GM12865 (cell line): Measurements from ENCODE around the gene DUSP16.

Source experiments
- DNase-seq: peaks from one replicate; pipeline ENCODE4 v3.0.0; 2010; ENCODE audit warnings: low read depth
- H3K4me3 ChIP-seq: 2 replicates; pipeline ENCODE4 v1.5.1; 2011; ENCODE audit warnings: mild to moderate bottlenecking, low read depth, low read length, control low read depth
- CTCF ChIP-seq: IDR thresholded peaks from 2 replicates; pipeline ENCODE4 v1.5.1; 2011; ENCODE audit warnings: low read length, control low read depth, low read depth, inconsistent platforms; ENCODE audit not compliant: insufficient read depth; ENCODE audit errors: missing control alignments

The DUSP16 gene

DNA sequence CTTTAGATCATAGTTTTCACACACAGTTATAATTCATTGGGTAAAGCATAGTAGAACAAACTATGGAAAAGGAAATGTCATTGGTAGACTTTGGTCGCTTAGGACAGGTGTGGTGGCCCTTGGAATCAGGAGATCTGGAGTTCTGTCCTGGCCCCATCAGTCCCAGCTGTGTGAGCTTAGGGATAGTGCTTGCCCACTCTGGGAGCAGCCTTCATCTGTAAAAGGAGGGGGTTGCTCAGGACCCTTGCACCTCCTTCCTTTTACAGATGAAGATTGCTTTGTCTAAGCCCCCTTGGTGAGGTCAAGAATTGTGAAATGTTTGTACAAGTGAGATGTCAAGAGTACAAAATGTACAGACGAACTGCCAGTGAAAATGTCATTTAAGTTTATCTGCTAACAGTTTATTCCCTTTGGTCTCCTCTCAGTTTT, 112.6 kb downstream of the DUSP16 start:
- no peak for TF ChIP-seq CTCF
- H3K4me3 ChIP-seq, result no peak overlapping the region
- DNase-seq, result no peak

- no peak for TF ChIP-seq CTCF
- no peak overlapping the region for H3K4me3 ChIP-seq
- DNase-seq, result no peak
Observed at GRCh38 chr12:12449533-12450025, 113.1 kb downstream of the DUSP16 start.

DNA sequence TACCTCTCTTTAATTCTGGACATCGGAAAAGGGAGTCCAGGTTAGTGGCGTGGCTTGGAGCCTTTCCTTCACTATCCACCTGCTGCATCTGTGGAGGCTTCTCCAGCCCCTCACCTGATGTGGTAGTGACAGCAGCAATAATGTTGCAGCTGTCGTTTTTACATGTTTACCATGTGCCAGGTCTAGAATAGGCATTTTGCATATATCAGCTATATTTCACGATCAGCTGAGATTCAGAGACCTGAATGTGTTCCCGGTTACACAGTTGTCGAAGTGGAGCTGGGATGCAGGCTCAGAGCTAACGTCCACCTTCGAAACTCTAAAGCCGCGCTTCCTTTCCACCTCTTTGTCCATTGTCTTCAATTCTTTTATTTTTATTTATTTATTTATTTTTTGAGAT, 114.8 kb downstream of the DUSP16 start:
- no peak overlapping the region for H3K4me3 ChIP-seq
- TF ChIP-seq CTCF, result no peak
- DNase-seq, result no peak

- no peak for DNase-seq
- TF ChIP-seq CTCF, result no peak
- no peak overlapping the region for H3K4me3 ChIP-seq
Observed at GRCh38 chr12:12447236-12447635, 115.4 kb downstream of the DUSP16 start.

DNA sequence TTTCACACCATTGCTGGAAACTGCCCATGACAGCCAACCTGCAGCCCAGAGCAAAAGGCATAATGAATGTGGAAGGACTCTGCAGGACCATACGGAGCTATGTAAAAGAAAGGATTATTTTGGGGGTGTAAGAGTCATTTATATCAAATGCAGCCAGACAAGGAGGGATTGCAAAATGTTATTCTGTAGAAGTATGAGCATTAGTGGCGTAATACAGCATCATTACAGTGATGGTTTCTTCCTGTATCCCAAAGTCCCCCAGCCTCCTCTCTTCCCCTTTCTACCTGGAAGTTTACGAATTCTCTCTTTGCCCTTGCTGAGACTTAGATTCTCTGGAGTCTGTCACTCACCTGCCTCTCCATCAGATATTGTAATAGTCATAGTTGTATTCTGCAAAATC, 115.9 kb downstream of the DUSP16 start:
- H3K4me3 ChIP-seq, result no peak overlapping the region
- DNase-seq, result no peak
- no peak for TF ChIP-seq CTCF

DNA sequence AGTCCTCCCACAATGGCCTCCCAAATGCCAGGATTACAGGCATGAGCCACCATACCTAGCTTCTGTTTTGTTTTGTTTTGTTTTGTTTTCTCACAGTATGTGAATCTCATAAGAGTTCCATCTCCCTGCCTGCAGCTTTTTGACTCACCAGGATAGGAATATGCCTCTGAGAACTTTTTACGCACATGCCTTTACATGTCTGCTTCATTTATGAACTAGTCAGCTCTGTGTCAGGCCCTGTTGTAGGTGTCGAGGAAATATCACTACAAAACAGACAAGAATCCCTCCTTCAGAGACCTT, 116.8 kb downstream of the DUSP16 start:
- no peak overlapping the region for H3K4me3 ChIP-seq
- TF ChIP-seq CTCF, result no peak
- no peak for DNase-seq

DNA sequence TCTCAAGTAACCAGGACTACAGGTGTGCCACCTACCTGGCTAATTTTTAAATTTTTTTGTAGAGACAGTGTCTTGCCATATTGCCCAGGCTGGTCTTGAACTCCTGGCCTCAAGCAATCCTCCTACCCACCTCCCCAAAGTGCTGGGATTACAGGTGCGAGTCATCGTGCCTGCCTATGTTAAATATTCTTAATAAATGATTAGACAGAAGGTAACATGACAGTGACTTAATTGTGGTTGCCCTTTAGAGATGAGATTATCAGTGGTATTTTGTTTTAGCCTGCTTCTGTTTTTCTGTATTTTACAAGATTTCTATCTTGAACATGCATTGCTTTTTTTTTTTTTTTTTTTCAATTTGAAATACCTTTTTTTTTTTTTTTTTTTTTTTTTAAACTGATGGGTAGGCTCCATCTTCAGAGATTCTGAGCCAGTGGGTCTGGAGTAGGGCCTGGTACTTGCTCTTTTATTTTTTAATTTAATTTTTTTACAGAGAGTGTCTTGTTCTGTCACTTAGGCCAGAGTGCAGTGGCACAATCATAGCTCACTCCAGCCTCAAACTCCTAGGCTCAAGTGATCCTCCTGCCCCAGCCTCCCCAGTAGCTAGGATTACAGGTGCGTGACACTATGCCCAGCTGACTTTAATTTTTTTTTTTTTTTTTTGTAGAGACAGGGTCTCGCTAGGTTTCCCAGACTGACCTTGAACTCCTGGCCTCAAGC, 117.3 kb downstream of the DUSP16 start:
- TF ChIP-seq CTCF, result no peak
- no peak for DNase-seq
- no peak overlapping the region for H3K4me3 ChIP-seq
